Progenitor cell of endocrine pancreas (in vitro differentiated cells): Measurements from ENCODE around the gene PGAP6. TPM values are rescaled to one million over a fixed set of nuclear protein-coding genes. Genes with fewer than 3 reads are reported as not detected.

ENCODE experiments used
- DNase-seq: peaks from one replicate; pipeline ENCODE4 v3.0.0; 2021; ENCODE audit warnings: low spot score; ENCODE audit not compliant: unreplicated experiment
- H3K27ac Mint-ChIP-seq: 2 replicates; pipeline ENCODE4 v1.8.0; 2021; ENCODE audit warnings: mild to moderate bottlenecking, moderate library complexity, mixed read lengths
- H3K27me3 Mint-ChIP-seq: 2 replicates; pipeline ENCODE4 v1.8.0; 2021; ENCODE audit warnings: mixed read lengths
- H3K36me3 Mint-ChIP-seq: 2 replicates; pipeline ENCODE4 v1.8.0; 2022; ENCODE audit warnings: mixed read lengths; ENCODE audit not compliant: insufficient read depth
- H3K4me1 Mint-ChIP-seq: 2 replicates; pipeline ENCODE4 v1.8.0; 2021; ENCODE audit warnings: low read depth, mixed read lengths
- H3K4me3 Mint-ChIP-seq: 2 replicates; pipeline ENCODE4 v1.8.0; 2021; ENCODE audit warnings: low read depth, mild to moderate bottlenecking, moderate library complexity, mixed read lengths
- H3K9me3 Mint-ChIP-seq: 2 replicates; pipeline ENCODE4 v1.8.0; 2021; ENCODE audit warnings: low read depth, mixed read lengths
- total RNA-seq: library from RNA; stranded (reverse); gene quantifications from 2 replicates; pipeline ENCODE4 v1.2.1, GENCODE V29; 2021
- TF ChIP-seq, protein P1 (sequence below): fragments of 200-600 bp; sonication (generic); IDR thresholded peaks from one replicate; pipeline ENCODE4 v1.5.0; 2021; ENCODE audit warnings: antibody characterized with exemption, mild to moderate bottlenecking; ENCODE audit not compliant: unreplicated experiment

The PGAP6 gene
- total RNA-seq, 1 donor from 2014 or later = 92.9 TPM

DNA sequence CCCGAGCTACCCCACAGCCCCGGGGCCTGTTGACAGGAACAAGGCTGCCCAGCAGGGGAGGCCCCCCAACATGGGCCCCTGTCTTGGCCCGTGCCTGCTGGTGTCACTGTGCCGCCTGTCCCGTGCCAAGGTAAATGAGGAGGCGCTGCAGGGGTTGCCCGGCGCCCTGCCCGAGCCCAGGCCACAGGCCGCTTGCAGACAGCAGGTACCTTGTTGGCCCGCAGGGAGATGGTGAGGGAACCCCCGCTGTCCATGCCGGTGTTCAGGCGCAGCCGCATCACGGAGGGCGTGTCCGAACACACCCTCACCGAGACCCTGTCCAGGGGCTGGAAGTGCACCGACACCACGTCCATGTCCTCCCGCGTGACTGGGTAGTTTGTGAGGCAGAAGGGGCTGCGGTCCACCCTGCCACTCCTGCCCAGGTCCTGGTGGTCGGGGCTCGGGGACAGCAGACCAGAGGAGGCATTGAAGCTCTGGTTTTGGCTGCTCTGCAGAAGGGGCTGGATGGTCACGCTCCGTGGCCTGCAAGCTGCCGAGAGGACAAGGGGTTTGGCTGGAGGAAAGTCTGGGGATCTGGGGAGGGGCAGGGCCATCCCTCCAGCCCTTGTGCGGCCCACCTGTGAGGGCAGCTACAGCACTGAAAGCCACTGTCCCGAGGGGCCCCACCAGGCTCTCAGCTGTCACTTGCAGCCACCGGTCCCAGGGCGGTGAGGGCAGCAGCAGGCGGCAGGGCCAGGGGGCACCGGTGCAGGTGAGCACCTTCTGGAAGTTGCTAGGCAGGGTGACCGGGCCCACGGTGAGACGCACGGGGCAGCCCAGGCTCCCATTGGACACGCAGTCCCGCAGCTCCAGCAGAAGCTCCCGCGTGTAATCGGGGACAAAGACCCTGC lies 5.6 kb downstream of the PGAP6 start:
- Mint-ChIP-seq H3K27ac (no peak overlapping the region), H3K4me3 (no peak overlapping the region), H3K9me3 (no peaks in the 10 kb centered on the region), H3K27me3 (no peaks in the 10 kb centered on the region), H3K36me3 (peaks cover 3% of the 10 kb centered on the region), H3K4me1 (peaks cover 13% of the 10 kb centered on the region)
- no peak for DNase-seq
- TF ChIP-seq, protein P1, sequence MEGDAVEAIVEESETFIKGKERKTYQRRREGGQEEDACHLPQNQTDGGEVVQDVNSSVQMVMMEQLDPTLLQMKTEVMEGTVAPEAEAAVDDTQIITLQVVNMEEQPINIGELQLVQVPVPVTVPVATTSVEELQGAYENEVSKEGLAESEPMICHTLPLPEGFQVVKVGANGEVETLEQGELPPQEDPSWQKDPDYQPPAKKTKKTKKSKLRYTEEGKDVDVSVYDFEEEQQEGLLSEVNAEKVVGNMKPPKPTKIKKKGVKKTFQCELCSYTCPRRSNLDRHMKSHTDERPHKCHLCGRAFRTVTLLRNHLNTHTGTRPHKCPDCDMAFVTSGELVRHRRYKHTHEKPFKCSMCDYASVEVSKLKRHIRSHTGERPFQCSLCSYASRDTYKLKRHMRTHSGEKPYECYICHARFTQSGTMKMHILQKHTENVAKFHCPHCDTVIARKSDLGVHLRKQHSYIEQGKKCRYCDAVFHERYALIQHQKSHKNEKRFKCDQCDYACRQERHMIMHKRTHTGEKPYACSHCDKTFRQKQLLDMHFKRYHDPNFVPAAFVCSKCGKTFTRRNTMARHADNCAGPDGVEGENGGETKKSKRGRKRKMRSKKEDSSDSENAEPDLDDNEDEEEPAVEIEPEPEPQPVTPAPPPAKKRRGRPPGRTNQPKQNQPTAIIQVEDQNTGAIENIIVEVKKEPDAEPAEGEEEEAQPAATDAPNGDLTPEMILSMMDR = no peak

DNA sequence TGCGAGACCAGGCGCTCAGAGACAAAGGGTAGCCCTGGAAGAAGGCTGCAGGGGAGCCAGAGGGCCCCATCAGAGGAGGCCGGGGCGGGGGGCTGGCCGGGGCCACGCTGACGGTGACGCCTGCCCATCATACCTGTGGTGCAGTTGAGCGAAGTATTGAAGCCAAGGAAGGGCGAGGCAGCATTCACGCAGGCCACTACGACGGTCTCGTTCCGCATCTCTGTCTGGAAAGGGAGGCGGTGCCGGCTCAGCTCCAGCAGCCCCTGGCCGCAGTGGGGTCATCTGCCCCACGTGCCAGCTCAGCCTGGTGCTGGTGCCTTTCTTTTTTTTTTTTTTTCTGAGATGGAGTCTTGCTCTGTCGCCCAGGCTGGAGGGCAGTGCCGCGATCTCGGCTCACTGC lies 6.6 kb downstream of the PGAP6 start:
- H3K27ac Mint-ChIP-seq = no peak overlapping the region
- H3K36me3 Mint-ChIP-seq = peaks cover 3% of the 10 kb centered on the region
- no peaks in the 10 kb centered on the region for H3K27me3 Mint-ChIP-seq
- TF ChIP-seq, protein P1 = no peak
- no peak overlapping the region for H3K4me3 Mint-ChIP-seq
- DNase-seq = no peak
- H3K9me3 Mint-ChIP-seq = no peaks in the 10 kb centered on the region
- peaks cover 13% of the 10 kb centered on the region for H3K4me1 Mint-ChIP-seq

DNA sequence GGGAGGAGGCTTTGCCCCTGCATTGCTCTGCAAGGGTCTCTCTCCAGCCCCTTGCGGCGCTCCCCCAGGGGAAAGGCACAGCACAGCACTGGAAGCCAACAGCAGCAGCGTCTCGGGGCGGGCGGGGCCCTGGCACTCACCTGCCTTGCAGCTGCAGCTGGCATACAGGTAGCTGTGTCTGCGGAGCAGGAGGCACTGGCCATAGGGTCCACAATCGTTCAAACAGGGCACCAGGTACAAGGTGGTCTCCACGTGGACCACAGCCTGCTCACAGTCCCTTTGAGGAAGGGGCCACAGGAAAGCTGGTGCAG lies 7.2 kb downstream of the PGAP6 start:
- Mint-ChIP-seq H3K9me3 (no peaks in the 10 kb centered on the region), H3K4me1 (peaks cover 8% of the 10 kb centered on the region), H3K27me3 (no peaks in the 10 kb centered on the region), H3K4me3 (no peak overlapping the region), H3K36me3 (peaks cover 3% of the 10 kb centered on the region), H3K27ac (no peak overlapping the region)
- TF ChIP-seq, protein P1 = no peak
- DNase-seq = no peak

DNA sequence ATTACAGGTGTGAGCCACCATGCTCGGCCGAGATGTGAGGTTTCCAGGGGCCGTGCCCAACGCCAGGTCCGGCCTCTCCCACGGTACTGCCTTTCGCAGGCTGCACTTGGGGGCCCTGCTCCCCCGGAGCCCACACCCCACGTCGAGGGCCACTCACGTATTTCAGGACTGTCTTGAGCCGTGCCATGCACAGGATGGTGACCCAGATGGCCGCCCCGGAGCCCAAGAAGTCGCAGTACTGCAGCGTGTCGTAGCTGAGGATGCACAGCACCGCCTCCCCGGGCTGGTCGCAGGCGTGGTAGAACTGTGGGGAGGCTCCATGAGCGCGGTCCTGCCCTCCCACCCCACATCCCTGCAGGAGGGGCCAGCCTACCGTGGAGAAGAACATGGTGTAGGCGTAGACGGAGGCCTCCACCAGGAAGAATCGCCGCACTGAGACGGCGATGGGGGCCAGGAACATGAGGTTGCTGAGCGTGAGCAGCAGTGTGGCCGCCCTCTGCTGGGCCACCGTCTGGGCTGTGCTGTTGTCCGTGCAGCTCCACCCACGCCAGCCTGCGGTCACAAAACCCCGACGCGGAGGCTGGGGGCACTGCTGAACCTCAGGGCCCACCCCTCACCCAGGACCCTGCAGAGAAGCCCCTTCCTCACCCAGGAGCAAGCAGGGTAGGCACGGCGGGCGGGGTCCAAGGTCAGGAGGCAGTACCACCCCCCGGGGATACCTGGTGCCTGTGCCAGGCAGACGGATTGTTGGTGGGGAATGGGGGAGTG lies 7.7 kb downstream of the PGAP6 start:
- Mint-ChIP-seq H3K27me3 (no peaks in the 10 kb centered on the region), H3K27ac (no peak overlapping the region), H3K9me3 (no peaks in the 10 kb centered on the region), H3K4me1 (peaks cover 5% of the 10 kb centered on the region), H3K36me3 (peaks cover 3% of the 10 kb centered on the region), H3K4me3 (no peak overlapping the region)
- TF ChIP-seq, protein P1 = no peak
- DNase-seq = no peak

DNA sequence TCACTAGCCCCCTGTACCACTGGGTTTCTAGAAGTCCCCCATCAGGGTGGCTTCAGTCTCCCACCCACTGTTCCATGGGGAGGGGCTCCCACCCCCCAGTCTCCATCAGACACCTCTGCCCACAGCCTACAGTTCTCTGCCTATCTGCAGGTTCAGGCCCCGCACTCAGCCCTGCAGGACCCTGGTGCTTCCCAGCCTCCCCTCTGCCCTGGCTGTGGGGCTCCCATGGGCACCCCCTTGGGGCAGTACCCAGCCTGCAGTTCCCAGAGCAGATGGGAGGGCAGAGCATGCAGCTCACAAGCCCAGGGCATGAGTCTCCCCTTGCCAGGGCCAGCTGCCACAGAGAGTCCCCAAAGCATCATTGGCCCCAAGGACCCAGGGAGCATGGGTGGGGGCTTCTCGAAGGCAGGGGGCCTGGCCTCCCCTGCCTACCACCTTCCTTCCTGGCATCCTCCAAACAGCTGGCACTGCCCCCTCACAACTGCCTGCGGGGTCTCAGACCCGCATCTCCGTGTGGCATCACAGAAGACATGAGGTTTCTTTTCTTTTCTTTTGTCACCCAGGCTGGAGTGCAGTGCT lies 8.7 kb downstream of the PGAP6 start:
- no peak overlapping the region for H3K27ac Mint-ChIP-seq
- no peak overlapping the region for H3K4me3 Mint-ChIP-seq
- DNase-seq = no peak
- TF ChIP-seq, protein P1 = no peak
- H3K36me3 Mint-ChIP-seq = peaks cover 3% of the 10 kb centered on the region
- no peaks in the 10 kb centered on the region for H3K27me3 Mint-ChIP-seq
- H3K4me1 Mint-ChIP-seq = peaks cover 3% of the 10 kb centered on the region
- H3K9me3 Mint-ChIP-seq = no peaks in the 10 kb centered on the region
